RCC 7860 (cell line): ENCODE data around the gene PXDC1.

Experiments used
- DNase-seq: peaks from one replicate; pipeline ENCODE4 v3.0.0-alpha.2; 2015; ENCODE audit warnings: low spot score
- FAIRE-seq: peaks from 2 replicates; lab custom pipeline; 2012; peaks lifted over from hg19 to GRCh38; lab: Jason Lieb, UNC

The PXDC1 gene, protein sequence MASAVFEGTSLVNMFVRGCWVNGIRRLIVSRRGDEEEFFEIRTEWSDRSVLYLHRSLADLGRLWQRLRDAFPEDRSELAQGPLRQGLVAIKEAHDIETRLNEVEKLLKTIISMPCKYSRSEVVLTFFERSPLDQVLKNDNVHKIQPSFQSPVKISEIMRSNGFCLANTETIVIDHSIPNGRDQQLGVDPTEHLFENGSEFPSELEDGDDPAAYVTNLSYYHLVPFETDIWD

DNA sequence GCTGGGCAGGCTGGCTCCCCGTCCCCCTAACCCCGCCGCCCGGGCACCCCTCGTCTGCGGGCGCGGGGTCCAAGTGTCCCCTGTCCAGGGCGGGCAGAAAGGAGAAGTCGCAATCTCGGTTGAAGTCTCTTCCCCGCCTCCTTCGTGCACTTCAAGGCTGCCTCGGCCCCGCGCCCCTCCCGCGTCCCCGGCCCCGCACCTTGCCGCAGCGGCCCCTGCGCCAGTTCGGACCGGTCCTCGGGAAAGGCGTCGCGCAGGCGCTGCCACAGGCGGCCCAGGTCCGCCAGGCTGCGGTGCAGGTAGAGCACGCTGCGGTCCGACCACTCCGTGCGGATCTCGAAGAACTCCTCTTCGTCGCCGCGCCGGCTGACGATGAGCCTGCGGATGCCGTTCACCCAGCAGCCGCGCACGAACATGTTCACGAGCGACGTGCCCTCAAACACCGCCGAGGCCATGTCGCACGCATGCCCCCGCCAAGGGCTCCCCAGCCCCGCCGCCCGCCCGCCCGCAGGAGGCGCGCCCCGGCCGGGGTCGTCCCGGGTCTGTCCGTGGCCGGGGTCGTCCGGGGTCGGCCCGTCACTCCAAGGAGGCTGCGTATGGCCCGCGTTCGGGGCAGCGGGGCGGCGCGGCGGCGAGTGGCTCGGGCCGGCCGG, at the start of gene PXDC1:
Gene PXDC1, minus strand, starts transcription at position 637 of the 653 bp plus-strand sequence. Its CDS starts 182 bp downstream, at position 455.
- DNase-seq (no peak), FAIRE-seq (no peak)

DNA sequence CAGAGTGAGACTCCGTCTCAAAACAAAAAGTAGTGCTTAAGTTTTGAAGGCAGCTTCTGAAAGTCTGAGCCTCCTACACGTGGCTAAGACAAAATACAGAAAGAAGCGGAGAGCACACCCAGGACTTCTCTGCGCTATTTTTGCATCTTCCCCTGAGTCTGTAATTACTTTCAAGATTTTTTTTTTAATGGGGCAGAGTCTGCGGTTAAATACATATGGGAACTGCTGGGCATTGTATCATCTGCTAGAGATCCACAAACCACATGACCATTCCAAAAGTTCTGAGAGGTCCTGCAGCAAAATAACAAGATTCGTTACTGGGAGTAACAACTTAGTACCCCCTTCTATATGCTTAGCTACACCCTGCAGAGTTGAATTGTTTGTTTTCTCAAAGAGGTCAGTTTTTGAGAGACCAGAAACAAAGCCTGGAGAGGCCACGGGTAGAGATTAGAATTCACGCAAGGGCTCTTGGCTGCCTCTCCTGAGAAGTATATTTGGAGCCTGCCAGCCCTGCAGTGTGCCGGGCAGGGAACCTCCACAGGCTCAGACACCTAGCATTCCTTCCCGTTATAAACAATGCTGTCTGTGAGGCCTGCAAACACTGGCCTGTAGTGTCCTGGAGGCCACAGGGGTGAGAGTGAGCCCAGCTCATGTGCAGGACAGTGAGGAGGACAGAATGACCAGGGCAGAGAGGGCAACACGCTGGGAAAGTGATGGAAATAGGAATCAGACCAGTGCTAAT, 49.5 kb upstream of the PXDC1 start:
- no peak for FAIRE-seq
- no peak for DNase-seq

DNA sequence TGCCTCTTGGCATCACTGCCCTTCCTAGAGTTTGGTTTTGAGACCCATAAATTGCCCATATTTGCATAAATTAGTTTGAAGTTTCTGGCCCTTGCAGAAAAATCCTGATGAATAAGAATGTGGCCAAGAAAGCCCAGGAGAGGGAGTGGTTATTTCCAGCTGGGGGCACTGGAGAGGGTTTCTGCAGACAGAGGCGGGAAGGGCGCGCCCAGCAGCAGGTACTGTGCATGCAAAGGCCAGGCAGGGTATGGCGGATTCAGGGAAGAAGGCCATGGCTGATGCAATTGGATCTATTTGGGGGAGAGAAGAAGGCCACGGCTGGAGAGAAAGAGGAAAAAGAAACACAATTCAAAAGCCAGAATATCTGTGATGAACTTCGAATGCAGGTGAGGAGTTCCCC, 48.2 kb upstream of the PXDC1 start:
- FAIRE-seq (no peak), DNase-seq (no peak)

DNA sequence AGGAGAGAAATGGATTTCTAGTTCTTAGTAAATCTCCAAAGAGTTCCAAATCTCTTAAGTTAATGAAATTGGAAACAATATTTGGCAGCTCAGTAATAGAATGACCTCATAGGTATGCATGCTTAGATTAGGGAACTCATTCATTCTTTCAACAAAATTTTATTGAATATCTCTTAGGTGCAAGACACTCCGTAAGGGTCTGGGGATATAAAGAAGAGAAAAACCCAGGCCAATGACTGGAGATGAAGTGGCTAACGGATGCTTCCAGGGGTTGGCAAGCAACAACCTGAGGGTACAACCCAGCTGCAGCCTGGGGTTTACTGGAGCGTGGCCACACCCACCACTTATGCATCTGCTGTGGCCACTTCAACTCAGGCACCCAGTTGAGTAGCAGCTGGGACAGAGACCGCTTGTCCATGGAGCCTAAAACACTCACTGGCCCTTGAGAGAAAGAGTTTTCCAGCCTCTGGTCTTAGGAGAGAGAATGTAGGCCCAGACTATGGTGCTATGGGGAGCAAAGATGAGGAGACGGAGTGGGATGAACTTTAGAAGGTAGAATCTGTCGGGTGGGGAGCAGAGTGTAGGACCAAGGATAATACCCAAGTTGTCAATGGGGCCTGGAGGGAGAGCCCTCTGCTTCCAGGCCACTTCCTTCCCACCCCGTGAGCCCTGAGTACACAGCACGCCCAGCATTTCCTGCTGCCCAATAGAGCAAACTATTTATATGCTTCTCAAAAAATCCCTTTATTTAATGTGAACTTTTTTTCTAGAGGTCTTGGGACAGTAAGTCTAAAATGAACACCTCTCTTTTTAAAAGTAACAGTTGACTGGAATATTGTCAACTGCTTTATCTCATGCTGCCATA, 46.8 kb upstream of the PXDC1 start:
- FAIRE-seq (no peak), DNase-seq (peak; percentile 76)

DNA sequence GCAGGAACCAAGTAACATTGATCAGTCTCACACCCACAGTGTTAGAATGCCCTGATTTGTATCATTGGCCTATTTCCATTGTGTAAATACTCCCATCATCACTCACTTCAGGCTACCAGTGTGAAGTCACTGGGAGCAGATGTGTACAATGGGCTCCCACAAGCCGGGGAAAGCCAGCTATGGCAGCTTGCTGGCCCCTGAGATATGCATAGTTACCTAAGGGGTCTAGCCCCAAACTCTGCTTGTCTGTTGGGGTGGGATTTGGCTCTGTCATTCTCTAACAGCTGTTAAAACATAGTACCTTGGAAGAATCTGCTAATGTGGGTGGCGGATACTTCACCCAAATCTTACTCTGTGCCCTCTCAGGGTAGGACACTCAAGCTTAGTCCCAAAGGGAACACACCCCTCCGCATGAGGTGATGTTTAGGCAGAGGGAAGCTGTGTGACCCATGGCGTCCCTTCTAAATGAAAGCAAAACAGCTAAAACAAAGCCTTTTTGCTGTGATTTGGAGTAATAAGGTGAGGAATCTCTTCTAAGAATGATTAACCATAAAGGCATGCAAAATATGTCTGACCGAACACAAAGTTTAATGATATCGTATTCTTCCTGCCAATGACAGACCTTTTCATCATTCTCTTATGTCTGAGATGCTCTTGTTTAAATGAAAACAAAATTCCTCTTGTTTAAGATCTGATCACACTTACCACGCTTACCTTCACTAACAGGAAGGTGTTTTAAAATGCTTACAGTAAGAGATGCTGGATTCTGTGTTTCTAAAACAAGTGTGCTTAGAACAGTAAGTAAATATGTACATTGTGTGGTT, 45.9 kb upstream of the PXDC1 start:
- peak; percentile 88 for FAIRE-seq

DNA sequence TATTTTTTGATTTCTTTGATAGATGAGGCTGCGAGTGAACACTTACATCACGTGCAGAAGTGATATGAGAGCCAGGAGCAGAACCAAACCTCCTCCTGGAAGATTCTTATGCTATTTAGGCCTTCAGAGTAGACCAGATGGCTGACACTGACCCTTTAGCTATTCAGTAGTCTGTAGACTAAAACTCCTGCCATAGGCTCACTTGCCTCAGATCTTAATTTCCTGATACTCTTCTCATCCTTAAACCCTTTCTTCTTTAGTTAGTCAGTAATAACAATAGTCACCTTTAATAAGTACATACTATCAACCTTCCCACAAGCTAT, 45.2 kb upstream of the PXDC1 start:
- FAIRE-seq (no peak), DNase-seq (no peak)

More for the DNA sequence above, 45.9 kb upstream of the PXDC1 start:
- DNase-seq, result peak; percentile 90

DNA sequence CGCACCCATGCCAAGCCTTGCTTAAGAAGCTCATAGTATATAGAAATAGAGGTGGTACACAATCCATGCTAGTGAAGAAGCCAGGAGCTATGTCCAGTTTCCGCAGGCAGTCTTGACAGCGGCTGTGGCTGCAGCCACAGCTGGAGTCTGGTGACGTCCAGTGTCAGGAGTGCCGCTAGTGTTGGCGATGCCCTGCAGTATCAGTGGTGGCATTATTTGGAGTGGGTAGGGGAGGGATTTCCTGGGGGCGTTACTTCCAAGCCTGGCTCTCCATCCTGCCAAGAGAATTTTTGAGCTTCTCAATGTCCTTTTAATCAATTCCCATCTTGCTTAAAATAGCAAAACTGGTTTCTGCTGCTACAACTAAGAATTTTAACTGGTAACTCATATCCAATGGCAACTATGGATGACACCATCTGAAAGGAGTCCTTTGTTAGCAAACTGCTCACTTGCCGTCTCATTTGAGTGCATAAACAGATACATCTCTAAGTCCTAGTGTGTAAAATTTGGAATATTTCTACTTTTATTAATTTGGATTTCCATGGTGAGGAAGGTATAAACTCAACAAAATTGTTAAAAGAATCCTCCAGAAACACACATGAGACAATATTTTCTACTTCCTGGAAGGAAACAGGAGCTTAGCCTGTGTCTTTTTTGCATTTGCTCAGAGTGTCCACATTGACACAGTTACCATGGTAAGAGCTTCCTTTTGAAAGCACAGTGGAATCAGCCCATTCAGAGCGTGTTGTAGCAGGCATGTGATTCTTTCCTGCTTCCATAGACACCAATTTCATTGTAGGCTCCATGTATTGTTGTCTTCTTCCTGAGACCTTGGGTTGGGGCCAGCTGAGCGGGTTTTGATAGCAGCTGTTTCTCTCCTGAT, 44.6 kb upstream of the PXDC1 start:
- DNase-seq (no peak), FAIRE-seq (no peak)

DNA sequence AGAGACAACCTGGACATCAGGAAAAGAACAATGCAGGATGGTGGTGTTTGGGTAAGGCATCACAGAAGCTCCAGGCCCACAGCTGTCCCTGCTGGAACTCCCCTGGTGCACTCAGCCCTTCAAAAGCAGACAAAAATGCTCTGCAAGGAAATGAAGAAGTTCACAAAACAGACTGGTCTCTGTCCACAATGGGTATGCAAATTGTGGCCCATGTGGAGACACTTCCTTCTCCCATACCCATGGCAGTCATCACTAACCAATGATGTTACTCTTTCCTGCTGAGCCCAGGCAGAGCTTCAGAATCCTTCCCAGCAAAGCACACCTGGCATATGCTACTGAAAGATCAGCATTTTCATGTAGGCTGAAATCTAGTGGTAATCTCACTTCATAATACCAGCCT, 42.6 kb upstream of the PXDC1 start:
- DNase-seq (no peak), FAIRE-seq (no peak)

DNA sequence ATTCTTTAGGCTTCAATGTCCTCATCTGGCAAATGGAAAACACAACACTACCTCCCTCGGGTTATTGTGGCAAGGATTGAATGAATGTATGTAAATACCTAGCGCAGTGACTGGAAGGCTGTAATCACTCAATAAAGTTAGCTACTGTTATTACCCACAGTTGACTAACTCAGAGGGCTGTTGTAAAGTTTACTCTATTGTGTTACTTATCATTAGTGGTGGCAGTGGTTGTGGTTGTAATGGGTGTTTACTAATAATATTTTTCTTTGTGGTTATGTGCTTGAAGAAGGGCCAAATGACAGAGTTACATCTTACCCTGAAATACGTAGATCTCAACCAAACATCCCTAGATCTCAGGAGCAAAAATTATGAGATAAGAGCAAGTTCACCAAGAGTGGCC, 42.0 kb upstream of the PXDC1 start:
- DNase-seq (no peak), FAIRE-seq (no peak)

DNA sequence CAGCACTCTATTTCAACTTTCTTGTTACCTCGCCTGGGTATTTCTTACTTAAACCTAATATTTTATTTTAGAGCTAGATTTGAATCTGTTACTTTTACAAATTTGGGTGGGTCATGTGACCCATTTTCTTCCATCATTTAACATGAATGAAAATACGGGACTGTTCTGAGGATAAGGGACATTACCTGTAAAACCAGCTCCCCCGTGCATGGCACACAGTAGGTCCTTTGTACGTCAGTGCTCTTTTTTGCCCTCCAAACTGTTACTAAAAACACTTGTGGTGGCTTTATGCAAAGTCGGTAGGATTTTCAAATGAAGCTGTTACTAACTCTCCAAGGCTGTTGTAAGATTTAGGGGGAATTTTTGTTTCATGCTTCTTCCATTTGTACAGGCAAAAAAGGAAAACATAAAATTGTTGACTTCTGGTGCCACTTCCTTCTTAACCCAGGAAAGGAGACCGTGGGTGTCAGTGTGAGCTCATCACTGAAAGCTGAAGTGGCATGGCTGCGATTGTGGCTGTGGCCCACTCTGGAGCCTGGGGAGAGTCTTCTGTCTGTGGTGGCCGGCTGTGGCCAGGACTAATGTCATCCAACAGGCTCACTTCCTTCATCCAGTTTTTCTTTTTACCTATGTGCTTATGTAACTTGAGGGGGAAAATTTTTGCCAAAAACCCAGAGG, 40.2 kb upstream of the PXDC1 start:
- FAIRE-seq, result no peak

DNA sequence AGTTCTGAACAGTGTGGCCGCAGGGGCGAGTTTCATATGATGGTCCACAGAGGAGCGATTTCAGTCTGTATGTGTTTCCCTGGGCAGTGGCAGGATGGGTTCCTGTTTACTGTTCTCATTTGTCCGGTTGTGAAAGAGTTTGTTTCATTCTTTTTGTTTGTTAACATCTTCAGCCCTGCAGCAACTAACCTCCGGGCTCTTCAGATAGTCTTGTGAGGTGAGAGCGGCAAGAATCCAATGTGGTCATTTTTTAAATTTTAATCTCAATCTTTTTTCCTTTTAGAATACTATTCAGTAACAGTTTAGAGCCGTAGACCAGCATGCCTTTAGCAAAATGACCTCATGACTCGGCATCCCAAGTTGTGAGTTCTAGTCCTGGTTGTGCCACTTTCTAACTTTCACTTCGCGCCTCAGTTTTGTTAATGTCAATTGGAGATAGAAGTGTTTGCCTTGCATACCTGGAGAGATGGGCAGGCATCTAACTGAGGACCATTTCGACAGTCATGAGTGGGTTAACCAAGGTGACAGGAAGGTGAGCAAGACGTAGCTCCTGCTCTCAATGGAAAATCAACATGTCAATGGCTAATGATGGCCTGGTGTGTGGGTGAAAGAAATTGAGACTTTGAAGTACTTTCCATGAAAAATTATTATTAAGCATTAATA, 38.5 kb upstream of the PXDC1 start:
- DNase-seq (no peak), FAIRE-seq (no peak)

More for the DNA sequence above, 40.2 kb upstream of the PXDC1 start:
- DNase-seq, result no peak

DNA sequence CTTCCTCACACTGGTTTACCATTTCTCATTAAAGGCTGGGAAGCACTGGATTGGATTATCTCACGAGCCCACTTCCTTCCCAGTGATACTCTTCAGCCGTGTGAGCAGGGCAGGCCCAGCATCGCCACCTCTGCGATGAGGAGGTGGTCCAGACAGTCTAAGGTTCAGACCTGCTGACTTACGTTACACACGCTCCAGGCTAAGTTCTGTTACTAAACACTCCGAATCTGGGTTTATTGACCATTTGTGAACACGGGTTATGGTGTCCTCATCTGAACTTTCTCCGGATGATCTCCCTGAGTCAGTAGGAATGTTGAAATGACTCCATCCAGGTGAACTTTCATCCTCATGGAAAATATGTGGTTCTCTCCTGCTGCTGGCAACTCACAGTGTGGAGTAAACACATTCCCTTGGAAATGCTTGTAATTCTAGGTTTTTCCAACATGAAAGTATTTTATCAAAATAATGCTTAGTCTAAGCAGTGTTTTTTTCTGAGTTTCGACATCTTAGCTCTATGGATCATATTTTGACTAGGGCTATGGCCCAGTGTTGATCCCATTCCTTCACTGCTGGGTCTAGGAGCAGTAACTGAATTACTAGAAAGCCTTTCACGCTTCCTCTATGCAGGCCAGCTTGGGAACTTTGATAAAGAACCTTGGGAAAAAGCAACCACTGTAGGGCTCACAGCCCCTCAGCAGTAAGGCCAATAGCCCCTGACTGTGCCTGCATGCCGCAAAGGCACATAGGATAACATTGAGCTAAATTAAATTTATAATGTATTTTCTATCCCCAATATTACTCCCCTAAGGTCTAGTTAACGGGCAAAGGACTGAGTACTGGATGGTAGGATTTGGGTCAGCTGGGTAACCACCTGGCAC, 37.7 kb upstream of the PXDC1 start:
- DNase-seq, result no peak
- no peak for FAIRE-seq

DNA sequence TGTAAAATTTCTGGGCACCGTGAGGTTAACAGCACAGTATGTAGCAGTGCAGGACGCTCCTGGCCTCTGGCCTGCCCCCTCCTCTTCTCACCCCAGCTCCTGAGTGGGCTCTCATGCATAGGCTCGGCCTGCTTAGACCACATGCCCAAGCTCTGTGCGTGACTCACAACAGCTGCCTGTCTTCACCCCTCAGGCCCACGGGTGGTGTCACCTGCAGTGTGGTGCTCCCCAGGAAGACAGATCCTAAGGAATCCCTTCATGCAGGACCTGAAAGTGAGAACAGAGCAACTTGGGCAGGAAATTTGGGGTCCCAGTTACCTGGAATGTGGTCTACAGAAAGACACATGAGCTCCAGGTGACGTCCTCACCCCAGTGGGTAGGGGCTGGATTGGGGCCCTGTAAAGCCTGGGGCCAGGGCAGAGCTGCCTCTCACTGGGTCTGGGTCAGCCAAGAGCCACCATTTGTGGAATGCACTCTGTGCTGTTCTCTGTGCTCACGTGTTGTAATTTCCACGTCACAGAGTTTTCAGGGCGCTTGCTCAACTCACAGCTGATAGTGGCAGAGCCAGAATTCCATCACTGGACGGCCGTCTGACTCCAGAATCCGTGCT, 37.0 kb upstream of the PXDC1 start:
- no peak for FAIRE-seq
- no peak for DNase-seq

DNA sequence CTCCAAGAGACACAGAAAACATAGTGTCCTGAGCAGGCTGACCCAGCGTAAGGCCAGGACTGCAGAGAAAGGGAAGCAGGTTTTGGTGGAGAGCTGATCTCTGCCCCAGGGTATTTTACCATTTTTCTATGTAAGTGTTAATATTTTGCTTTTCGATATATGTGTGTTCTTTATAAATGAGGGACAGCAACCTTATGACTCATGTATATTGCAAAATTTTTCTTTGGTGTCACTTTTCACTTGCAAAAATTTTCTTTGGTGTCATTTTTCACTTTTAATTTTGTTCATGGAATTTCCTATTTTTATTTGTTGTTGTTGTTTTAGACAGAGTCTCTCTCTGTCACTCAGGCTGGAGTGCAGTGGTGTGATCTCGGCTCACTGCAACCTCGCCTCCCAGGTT, 34.6 kb upstream of the PXDC1 start:
- DNase-seq (no peak), FAIRE-seq (no peak)

DNA sequence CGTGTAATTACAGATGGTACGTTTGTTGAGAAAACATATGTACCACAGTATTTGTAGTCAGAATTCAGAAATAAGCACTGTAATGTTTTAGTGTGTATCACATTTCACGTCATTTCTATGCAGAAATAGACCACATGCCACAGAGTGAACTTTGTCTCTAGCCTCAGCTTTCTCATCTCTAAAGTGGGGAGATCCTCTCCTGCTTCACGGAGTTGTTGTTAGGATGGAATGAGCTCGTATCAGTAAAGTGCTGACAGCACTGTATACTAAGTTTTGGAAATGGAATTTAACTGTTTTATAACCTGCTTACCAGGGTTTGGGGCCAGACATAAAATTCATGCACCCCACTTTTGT, 34.2 kb upstream of the PXDC1 start:
- DNase-seq, result no peak
- FAIRE-seq, result no peak

DNA sequence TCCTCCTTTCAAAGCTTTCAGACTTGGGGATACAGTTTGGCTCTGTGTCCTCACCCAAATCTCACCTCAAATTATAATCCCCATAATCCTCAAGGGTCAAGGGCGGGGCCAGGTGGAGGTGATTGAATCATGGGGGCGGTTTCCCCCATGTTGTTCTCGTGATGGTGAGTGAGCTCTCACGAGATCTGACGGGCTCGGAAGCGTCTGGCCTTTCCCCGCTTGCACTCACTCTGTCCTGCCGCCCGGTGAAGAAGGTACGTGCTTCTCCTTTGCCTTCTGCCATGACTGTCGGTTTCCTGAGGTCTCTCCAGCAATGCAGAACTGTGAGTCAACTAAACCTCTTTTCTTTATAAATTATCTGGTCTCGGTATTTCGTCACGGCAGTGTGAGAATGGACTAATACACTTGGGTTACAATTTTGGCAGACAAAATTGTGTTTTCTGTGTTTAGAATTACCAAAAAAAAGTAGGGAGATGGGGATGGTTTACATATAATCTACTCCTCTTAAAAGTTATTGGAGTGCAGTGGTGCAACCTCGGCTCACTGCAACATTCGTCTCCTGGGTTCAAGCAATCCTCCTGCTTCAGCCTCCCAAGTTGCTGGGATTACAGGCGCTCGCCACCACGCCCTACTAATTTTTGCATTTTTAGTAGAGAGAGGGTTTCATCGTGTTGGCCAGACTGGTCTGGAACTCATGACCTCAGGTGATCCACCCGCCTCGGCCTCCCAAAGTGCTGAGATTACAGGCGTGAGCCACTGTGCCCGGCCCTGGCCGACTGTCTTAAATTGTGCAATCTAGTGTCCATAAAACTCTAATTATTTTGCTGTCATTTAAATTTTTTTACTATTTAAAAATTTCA, 33.6 kb upstream of the PXDC1 start:
- no peak for FAIRE-seq

More for the DNA sequence above, 33.6 kb upstream of the PXDC1 start:
- no peak for DNase-seq
